NT2/D1 (cell line): ENCODE measurements around the gene ADK.

Experiments used
- SUZ12 ChIP-seq: IDR thresholded peaks from 2 replicates; pipeline ENCODE4 v1.6.1; 2011; ENCODE audit not compliant: insufficient read length, insufficient read depth; ENCODE audit errors: extremely low read depth
- YY1 ChIP-seq: IDR thresholded peaks from 2 replicates; pipeline ENCODE4 v1.6.1; 2011; ENCODE audit not compliant: insufficient read length, insufficient read depth

- TF ChIP-seq YY1, result no peak
- no peak for TF ChIP-seq SUZ12
Measured at GRCh38 chr10:74658511-74658910, 507.5 kb downstream of the ADK start.
